Endothelial cell of umbilical vein (primary cell): ENCODE data around the gene EPB41L1. TPM values are rescaled to one million over a fixed set of nuclear protein-coding genes. Genes with fewer than 3 reads are reported as not detected.

Source experiments
- BruUV-seq: library from RNA; stranded (reverse); fragments of 400-500 nt; replicated peaks from 2 replicates; lab custom pipeline; 2021; lab: Mats Ljungman, UMichigan
- CTCF ChIA-PET: fragments of 300-600, 350-600 bp; sonication (Branson Sonifier 250); formaldehyde crosslinking; loops from one replicate; lab custom pipeline; 2021; ENCODE audit warnings: antibody characterized with exemption, inconsistent platforms; lab: Charles Lee
- POLR2A ChIA-PET: fragments of 300-600, 350-600 bp; sonication (Branson Sonifier 250); formaldehyde crosslinking; loops from one replicate; lab custom pipeline; 2021; ENCODE audit warnings: antibody characterized with exemption, inconsistent platforms; lab: Charles Lee
- DNase-seq: peaks from one replicate; pipeline ENCODE4 v3.0.0-alpha.2; 2011; ENCODE audit warnings: low read depth, low spot score
- FAIRE-seq: peaks from 2 replicates; lab custom pipeline; 2011; peaks lifted over from hg19 to GRCh38; lab: Jason Lieb, UNC
- H2AFZ ChIP-seq: 2 replicates; pipeline ENCODE4 v1.6.0; 2012; ENCODE audit warnings: low read depth, low read length, control low read depth, inconsistent platforms
- H3K27ac ChIP-seq: 2 replicates; pipeline ENCODE4 v1.5.1; 2011; ENCODE audit warnings: low read depth, mild to moderate bottlenecking, control low read depth, low read length, moderate library complexity; ENCODE audit not compliant: insufficient read depth
- H3K27me3 ChIP-seq, 2 experiments: 2 replicates each; pipeline versions ENCODE4 v1.6.0 to v1.6.1; 2011; ENCODE audit warnings: low read length in 2 of 2, mixed read lengths in 1 of 2; ENCODE audit not compliant: control insufficient read depth in 2 of 2, insufficient read depth in 2 of 2
- H3K36me3 ChIP-seq, 2 experiments: 2 replicates in 1 of 2; 3 replicates in 1 of 2; pipeline ENCODE4 v1.5.1; 2011; ENCODE audit warnings: low read length in 2 of 2, mild to moderate bottlenecking in 1 of 2, moderate library complexity in 1 of 2; ENCODE audit not compliant: control insufficient read depth in 2 of 2, insufficient read depth in 2 of 2; ENCODE audit errors: extremely low read depth in 1 of 2
- H3K4me1 ChIP-seq: 3 replicates; pipeline ENCODE4 v1.5.1; 2011; ENCODE audit warnings: mild to moderate bottlenecking, low read length; ENCODE audit not compliant: control insufficient read depth, insufficient read depth; ENCODE audit errors: extremely low read depth
- H3K4me2 ChIP-seq: 2 replicates; pipeline ENCODE4 v1.6.1; 2011; ENCODE audit warnings: low read length, control low read depth, mixed read lengths; ENCODE audit not compliant: insufficient read depth
- H3K4me3 ChIP-seq, 3 experiments: fragments of 200-600 bp in 1 of 3; sonication (generic), shearing (Covaris generic) in 1 of 3; replicated peaks in 1 of 3; 2 replicates each; pipeline ENCODE4 v1.5.1; 2011 to 2016; ENCODE audit warnings: control low read depth in 3 of 3, low read length in 3 of 3, mild to moderate bottlenecking in 2 of 3, inconsistent platforms in 1 of 3, low read depth in 1 of 3, moderate library complexity in 1 of 3; ENCODE audit not compliant: insufficient read depth in 1 of 3
- H3K79me2 ChIP-seq: 2 replicates; pipeline ENCODE4 v1.6.0; 2012; ENCODE audit warnings: low read length, inconsistent platforms; ENCODE audit not compliant: control insufficient read depth, insufficient read depth
- H3K9ac ChIP-seq: replicated peaks from 2 replicates; pipeline ENCODE3; 2011; ENCODE audit warnings: low read length, control low read depth; ENCODE audit not compliant: insufficient read depth; ENCODE audit errors: extremely low read depth
- H3K9me1 ChIP-seq: replicated peaks from 3 replicates; pipeline ENCODE4 v1.6.0; 2011; ENCODE audit warnings: mild to moderate bottlenecking, low read length; ENCODE audit not compliant: control insufficient read depth, insufficient read depth; ENCODE audit errors: extremely low read depth
- H3K9me3 ChIP-seq: replicated peaks from 2 replicates; pipeline ENCODE4 v1.5.1; 2012; ENCODE audit warnings: low read length, inconsistent platforms; ENCODE audit not compliant: control insufficient read depth, insufficient read depth
- H4K20me1 ChIP-seq: replicated peaks from 2 replicates; pipeline ENCODE3; 2011; ENCODE audit warnings: mild to moderate bottlenecking, low read length; ENCODE audit not compliant: control insufficient read depth, insufficient read depth; ENCODE audit errors: extremely low read depth
- CTCF ChIP-seq, 2 donors: IDR thresholded peaks; 1 replicate in 1 of 2; 2 replicates in 1 of 2; pipeline ENCODE4 v1.5.1; 2011; ENCODE audit warnings: low read length in 2 of 2, mild to moderate bottlenecking in 2 of 2, moderate library complexity in 2 of 2, control low read depth in 1 of 2, inconsistent platforms in 1 of 2, low read depth in 1 of 2; ENCODE audit not compliant: insufficient read depth in 1 of 2; ENCODE audit errors: extremely low read depth in 1 of 2
- EZH2 ChIP-seq: IDR thresholded peaks from 2 replicates; pipeline ENCODE4 v1.6.1; 2012; ENCODE audit warnings: borderline replicate concordance, low read depth, mild to moderate bottlenecking, moderate library complexity, low read length, inconsistent platforms; ENCODE audit not compliant: severe bottlenecking
- FOS ChIP-seq: IDR thresholded peaks from 2 replicates; pipeline ENCODE4 v1.6.1; 2011; ENCODE audit warnings: mild to moderate bottlenecking, low read length, moderate library complexity, borderline replicate concordance; ENCODE audit not compliant: insufficient read depth
- GATA2 ChIP-seq: IDR thresholded peaks from 2 replicates; pipeline ENCODE4 v1.7.0; 2011; ENCODE audit warnings: low read depth, mild to moderate bottlenecking, moderate library complexity, mixed read lengths, low read length; ENCODE audit not compliant: insufficient read length, insufficient read depth
- JUN ChIP-seq: IDR thresholded peaks from 2 replicates; pipeline ENCODE4 v1.6.1; 2011; ENCODE audit warnings: borderline replicate concordance, low read depth; ENCODE audit not compliant: insufficient read length, insufficient read depth
- MAX ChIP-seq: IDR thresholded peaks from 2 replicates; pipeline ENCODE4 v1.6.1; 2011; ENCODE audit not compliant: insufficient read depth, insufficient read length
- MYC ChIP-seq: IDR thresholded peaks from one replicate; pipeline ENCODE4 v1.6.1; 2011; ENCODE audit warnings: mild to moderate bottlenecking, low read depth, low read length
- POLR2A ChIP-seq: IDR thresholded peaks from 2 replicates; pipeline ENCODE4 v1.6.1; 2012; ENCODE audit warnings: low read depth, mild to moderate bottlenecking, control low read depth, low read length
- POLR2AphosphoS5 ChIP-seq: IDR thresholded peaks from 2 replicates; pipeline ENCODE4 v1.6.1; 2012; ENCODE audit warnings: low read depth, mild to moderate bottlenecking, control low read depth, low read length, moderate library complexity; ENCODE audit not compliant: insufficient read depth
- dilution Hi-C: fragments of 300-500 bp; cut with MboI; formaldehyde crosslinking; loops from one replicate; pipeline ENCODE4 v1.15.0; 2019; ENCODE audit warnings: low sequenced_read_pairs; ENCODE audit not compliant: extremely low pct_ligation_motif_present
- intact Hi-C: fragments of 100-400 bp; cut with micrococcal nuclease; formaldehyde crosslinking; loops from one replicate; pipeline ENCODE4 v1.10.0; 2022
- polyA plus RNA-seq, 4 experiments: library from polyadenylated mRNA; depleted of rRNA in 3 of 4; stranded (reverse) in 3 of 4; unstranded in 1 of 4; fragments of >200 nt; gene quantifications; 2 replicates each; pipeline versions ENCODE4 v1.2.1 to v1.2.3, GENCODE V29; 2011 to 2012; ENCODE audit warnings: missing spikeins in 1 of 4
- total RNA-seq: library from RNA; stranded (reverse); gene quantifications from 2 replicates; pipeline ENCODE4 v1.2.3, GENCODE V29; 2021

The EPB41L1 gene
- total and polyA plus RNA-seq, 2 donors (not counting 3 experiments of a cell fraction or from before 2014, with no cell fraction given), result 6.1 to 12.2 TPM

- ChIA-PET POLR2A (no interaction called here), CTCF (interaction anchor here (0.9 to 1.8 kb wide), 2 partner anchors 156 to 158 kb away, joined by 3 to 10 read pairs; no protein-coding TSS in a partner anchor)
- Histone ChIP-seq H3K79me2 (no peaks in the 10 kb centered on the region), H2AFZ (no peak overlapping the region), H3K4me2 (peak overlapping the region; percentile 2), H3K27ac (no peak overlapping the region), H3K4me1 (peaks cover 12% of the 10 kb centered on the region), H3K4me3 (no peak overlapping the region), H3K9ac (no peak overlapping the region), H3K9me1 (no peaks in the 10 kb centered on the region), H3K9me3 (no peaks in the 10 kb centered on the region), H3K27me3 (no peaks in the 10 kb centered on the region), H3K36me3 (no peaks in the 10 kb centered on the region), H4K20me1 (no peaks in the 10 kb centered on the region)
- intact Hi-C loops (no loop called here), dilution Hi-C loops (no loop called here)
- no TSS peak for BruUV-seq
- peak; percentile 81 for TF ChIP-seq GATA2
- TF ChIP-seq FOS, result no peak
- DNase-seq (no peak), FAIRE-seq (no peak)
These were observed 3.5 kb upstream of the EPB41L1 start for GRCh38 chr20:36150847-36151539.

- H3K27me3 ChIP-seq, result no peaks in the 10 kb centered on the region
These were observed 2.3 kb upstream of the EPB41L1 start for GRCh38 chr20:36152261-36152660.

More at GRCh38 chr20:36152261-36152660, 2.3 kb upstream of the EPB41L1 start:
- H3K27ac ChIP-seq, result no peak overlapping the region
- no peak overlapping the region for H2AFZ ChIP-seq
- no peak overlapping the region for H3K4me3 ChIP-seq
- BruUV-seq, result no TSS peak
- H3K4me2 ChIP-seq, result no peak overlapping the region
- no peaks in the 10 kb centered on the region for H3K9me3 ChIP-seq
- POLR2A ChIA-PET, result no interaction called here
- H3K4me1 ChIP-seq, result peaks cover 12% of the 10 kb centered on the region
- H3K9ac ChIP-seq, result no peak overlapping the region
- FAIRE-seq, result no peak
- H3K9me1 ChIP-seq, result no peaks in the 10 kb centered on the region
- CTCF ChIA-PET, result interaction anchor here (0.9 to 1.4 kb wide), 4 partner anchors 14 to 162 kb away, joined by 3 to 4 read pairs (median 3); no protein-coding TSS in a partner anchor
- dilution Hi-C loops, result no loop called here
- H3K79me2 ChIP-seq, result no peaks in the 10 kb centered on the region
- DNase-seq, result no peak
- intact Hi-C loops, result no loop called here
- no peaks in the 10 kb centered on the region for H4K20me1 ChIP-seq
- H3K36me3 ChIP-seq, result no peaks in the 10 kb centered on the region
- TF ChIP-seq EZH2 (no peak), JUN (no peak), POLR2A (no peak), MYC (no peak), GATA2 (no peak), POLR2AphosphoS5 (no peak), CTCF (IDR thresholded peaks at IDR 0.05; ENCODE audit: extremely low read depth in 1 of 2, insufficient read depth in 1 of 2, low read depth in 1 of 2, low read length in 2 of 2) (no peak), FOS (no peak), MAX (no peak)
